Measurements from ENCODE around the gene AMTN. TPM values are rescaled to one million over a fixed set of nuclear protein-coding genes. Genes with fewer than 3 reads are reported as not detected.

AMTN gene
- total and polyA plus RNA-seq, 2 donors (not counting 1 experiment from before 2014, with no cell fraction given) = not detected

- no peaks in the 10 kb centered on the region for H4K20me1 ChIP-seq (ENCODE audit: control insufficient read depth, extremely low read depth, insufficient read depth, low read length)
- no peak overlapping the region for H3K4me2 ChIP-seq (ENCODE audit: extremely low read depth, insufficient read depth, low read length)
- DNase-seq (ENCODE audit: low read depth in 2 of 2) = no peak
- no peaks in the 10 kb centered on the region for H3K4me1 ChIP-seq (ENCODE audit: control insufficient read depth, extremely low read depth, insufficient read depth, low read length)
- TF ChIP-seq CTCF (conservative IDR thresholded peaks at IDR 0.05 in 1 of 2, IDR thresholded peaks at IDR 0.05 in 1 of 2; ENCODE audit: low read depth in 1 of 2, low read length in 2 of 2) = no peak
- no peak for TF ChIP-seq EZH2 (IDR thresholded peaks at IDR 0.05; ENCODE audit: low read length, missing control alignments)
- H3K9ac ChIP-seq (ENCODE audit: insufficient read depth, low read length) = no peak overlapping the region
- H3K27me3 ChIP-seq (ENCODE audit: control insufficient read depth, insufficient read depth, low read length) = no peaks in the 10 kb centered on the region
- H3K9me3 ChIP-seq (ENCODE audit: control insufficient read depth, insufficient read depth, low read depth, low read length) = no peaks in the 10 kb centered on the region
- no peak overlapping the region for H3K4me3 ChIP-seq (replicated peaks in 1 of 4; ENCODE audit: control extremely low read depth in 1 of 4, insufficient read depth in 1 of 4, low read depth in 3 of 4, low read length in 4 of 4)
- H3K79me2 ChIP-seq (ENCODE audit: control insufficient read depth, insufficient read depth, low read length) = no peaks in the 10 kb centered on the region
- no peaks in the 10 kb centered on the region for H3K36me3 ChIP-seq (ENCODE audit: control insufficient read depth, insufficient read depth, low read length)
- H3K27ac ChIP-seq (ENCODE audit: insufficient read depth, low read length) = no peak overlapping the region
- H2AFZ ChIP-seq (ENCODE audit: low read length) = no peak overlapping the region
Measured at GRCh38 chr4:70577220-70577927, 59.0 kb downstream of the AMTN start.

DNA sequence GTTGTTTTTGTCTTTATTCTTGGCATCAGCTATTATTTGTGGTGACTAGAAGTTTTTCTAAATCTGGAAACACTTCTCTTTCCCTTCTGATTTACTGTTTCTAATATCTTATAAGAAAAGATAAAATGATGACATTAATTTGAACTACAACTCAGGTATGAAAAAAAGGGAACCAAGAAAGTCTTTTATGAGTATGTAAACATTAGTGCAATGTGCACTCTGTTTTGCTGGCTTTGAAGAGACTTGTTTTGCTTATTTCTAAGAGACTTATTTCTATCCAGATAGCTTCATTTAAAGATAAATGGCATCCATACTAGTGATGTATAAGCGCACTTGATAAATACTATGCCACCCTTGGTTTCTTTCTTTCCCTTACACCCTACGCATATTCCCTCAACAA lies 63.6 kb downstream of the AMTN start:
- Histone ChIP-seq H3K9ac (ENCODE audit: insufficient read depth, low read length) (no peak overlapping the region), H3K4me3 (replicated peaks in 1 of 4; ENCODE audit: control extremely low read depth in 1 of 4, insufficient read depth in 1 of 4, low read depth in 3 of 4, low read length in 4 of 4) (no peak overlapping the region), H3K9me3 (ENCODE audit: control insufficient read depth, insufficient read depth, low read depth, low read length) (no peaks in the 10 kb centered on the region), H4K20me1 (ENCODE audit: control insufficient read depth, extremely low read depth, insufficient read depth, low read length) (no peaks in the 10 kb centered on the region), H3K27ac (ENCODE audit: insufficient read depth, low read length) (no peak overlapping the region), H3K4me2 (ENCODE audit: extremely low read depth, insufficient read depth, low read length) (no peak overlapping the region), H2AFZ (ENCODE audit: low read length) (no peak overlapping the region), H3K79me2 (ENCODE audit: control insufficient read depth, insufficient read depth, low read length) (no peaks in the 10 kb centered on the region), H3K36me3 (ENCODE audit: control insufficient read depth, insufficient read depth, low read length) (no peaks in the 10 kb centered on the region), H3K27me3 (ENCODE audit: control insufficient read depth, insufficient read depth, low read length) (no peaks in the 10 kb centered on the region), H3K4me1 (ENCODE audit: control insufficient read depth, extremely low read depth, insufficient read depth, low read length) (no peaks in the 10 kb centered on the region)
- DNase-seq (ENCODE audit: low read depth in 2 of 2) = no peak
- TF ChIP-seq EZH2 (IDR thresholded peaks at IDR 0.05; ENCODE audit: low read length, missing control alignments) = no peak
- TF ChIP-seq CTCF (conservative IDR thresholded peaks at IDR 0.05 in 1 of 2, IDR thresholded peaks at IDR 0.05 in 1 of 2; ENCODE audit: low read depth in 1 of 2, low read length in 2 of 2) = no peak

Other genes starting within 250 kb of the AMTN start
- gene CABS1, start 183.6 kb upstream of the AMTN start, total RNA-seq = not detected in 2 replicates
- gene CABS1, start 183.6 kb upstream of the AMTN start, polyA plus RNA-seq = not detected in 2 replicates
- not detected in 2 replicates for gene SMR3A, start 157.8 kb upstream of the AMTN start, total RNA-seq
- gene SMR3A, start 157.8 kb upstream of the AMTN start, polyA plus RNA-seq = not detected in 2 replicates
- gene SMR3B, start 135.4 kb upstream of the AMTN start, total RNA-seq = not detected in 2 replicates
- gene SMR3B, start 135.4 kb upstream of the AMTN start, polyA plus RNA-seq = not detected in 2 replicates
- not detected in 2 replicates for gene OPRPN, start 120.6 kb upstream of the AMTN start, total RNA-seq
- gene OPRPN, start 120.6 kb upstream of the AMTN start, polyA plus RNA-seq = not detected in 2 replicates
- gene MUC7, start 46.4 kb upstream of the AMTN start, total RNA-seq = not detected in 2 replicates
- gene MUC7, start 46.4 kb upstream of the AMTN start, polyA plus RNA-seq = not detected in 2 replicates
- not detected in 2 replicates for gene AMBN, start 73.7 kb downstream of the AMTN start, total RNA-seq
- gene AMBN, start 73.7 kb downstream of the AMTN start, polyA plus RNA-seq = not detected in 2 replicates
- gene ENAM, start 110.2 kb downstream of the AMTN start, total RNA-seq = under 0.01 and 0.50 TPM in 2 replicates
- 0.33 and 0.58 TPM in 2 replicates for gene ENAM, start 110.2 kb downstream of the AMTN start, polyA plus RNA-seq
- 14.1 and 28.7 TPM in 2 replicates for gene JCHAIN, start 147.9 kb downstream of the AMTN start, total RNA-seq
- 9.3 and 11.3 TPM in 2 replicates for gene JCHAIN, start 147.9 kb downstream of the AMTN start, polyA plus RNA-seq
- 17.8 and 19.3 TPM in 2 replicates for gene UTP3, start 170.0 kb downstream of the AMTN start, total RNA-seq
- gene UTP3, start 170.0 kb downstream of the AMTN start, polyA plus RNA-seq = 20.4 and 26.9 TPM in 2 replicates
- 71.7 and 97.8 TPM in 2 replicates for gene RUFY3, start 203.4 kb downstream of the AMTN start, total RNA-seq
- 23.6 and 36.3 TPM in 2 replicates for gene RUFY3, start 203.4 kb downstream of the AMTN start, polyA plus RNA-seq

Data from fibroblast of lung (primary cell).